ENCODE results near the gene VKORC1L1. TPM values are rescaled to one million over a fixed set of nuclear protein-coding genes. Genes with fewer than 3 reads are reported as not detected.

The VKORC1L1 gene
- total RNA-seq, 1 donor from 2014 or later = 20.8 TPM

- ATAC-seq = no peak
- intact Hi-C loops (cut with DNase I) = no loop called here
- peak; percentile 22 for DNase-seq (ENCODE audit: missing footprints)
These were observed 94.7 kb downstream of the VKORC1L1 start for GRCh38 chr7:65967361-65968155.

- no peak for ATAC-seq
- intact Hi-C loops (cut with DNase I) = no loop called here
- DNase-seq (ENCODE audit: missing footprints) = peak; percentile 40
These were observed 95.6 kb downstream of the VKORC1L1 start for GRCh38 chr7:65968256-65969185.

- no peak for DNase-seq (ENCODE audit: missing footprints)
- ATAC-seq = no peak
- intact Hi-C loops (cut with DNase I) = no loop called here
These were observed 98.1 kb downstream of the VKORC1L1 start for GRCh38 chr7:65971021-65971420.

DNA sequence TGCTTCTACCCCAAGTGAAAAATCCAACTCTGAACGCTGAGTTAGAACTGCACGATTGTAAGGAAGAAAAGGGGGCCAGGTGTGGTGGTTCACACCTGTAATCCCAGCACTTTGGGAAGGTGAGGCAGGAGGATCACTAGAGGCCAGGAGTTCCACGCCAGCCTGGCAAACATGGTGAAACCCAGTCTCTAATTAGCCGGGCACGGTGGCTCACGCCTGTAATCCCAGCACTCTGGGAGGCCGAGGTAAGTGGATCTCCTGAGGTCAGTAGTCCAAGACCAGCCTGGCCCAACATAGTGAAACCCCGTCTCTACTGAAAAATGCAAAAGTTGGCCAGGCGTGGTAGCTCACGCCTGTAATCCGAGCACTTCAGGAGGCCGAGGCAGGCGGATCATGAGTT is 100.1 kb downstream of the VKORC1L1 start:
- ATAC-seq (no peak), DNase-seq (ENCODE audit: missing footprints) (peak; percentile 27)
- intact Hi-C loops (cut with DNase I) = no loop called here

- intact Hi-C loops (cut with DNase I) = no loop called here
- ATAC-seq (no peak), DNase-seq (ENCODE audit: missing footprints) (peak; percentile 33)
These were observed 101.4 kb downstream of the VKORC1L1 start for GRCh38 chr7:65974191-65974801.

- ATAC-seq = no peak
- no peak for DNase-seq (ENCODE audit: missing footprints)
- intact Hi-C loops (cut with DNase I) = no loop called here
These were observed 102.0 kb downstream of the VKORC1L1 start for GRCh38 chr7:65974876-65975275.

DNA sequence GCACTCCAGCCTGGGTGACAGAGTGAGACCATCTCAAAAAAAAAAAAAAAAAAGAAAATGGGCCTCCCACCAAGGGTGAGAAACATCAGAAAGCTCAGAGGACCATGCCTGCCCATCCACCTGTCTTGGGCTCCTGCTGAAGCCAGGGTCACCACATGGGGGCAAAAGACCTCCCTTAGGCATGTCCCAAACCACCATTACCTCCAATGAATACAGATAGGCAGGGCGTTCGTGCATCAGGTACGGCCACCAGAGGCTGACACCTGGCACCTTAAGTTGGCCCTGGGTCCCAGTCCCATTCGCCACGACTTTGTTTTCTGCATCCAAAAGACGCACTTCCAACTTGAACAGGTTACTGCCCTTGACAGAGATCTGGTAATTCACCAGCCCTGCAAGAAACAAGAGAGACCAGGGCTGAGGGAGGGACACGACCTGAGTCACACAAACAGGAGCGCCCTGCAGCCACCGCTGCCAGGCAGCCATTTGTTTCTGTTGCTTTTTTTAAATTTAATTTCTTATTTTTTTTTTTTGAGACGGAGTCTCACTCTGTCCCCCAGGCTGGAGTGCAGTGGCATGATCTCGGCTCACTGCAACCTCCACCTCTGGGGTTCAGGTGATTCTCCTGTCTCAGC is 103.1 kb downstream of the VKORC1L1 start:
- intact Hi-C loops (cut with DNase I) = no loop called here
- DNase-seq (ENCODE audit: missing footprints) (peak; percentile 40), ATAC-seq (no peak)

- ATAC-seq (no peak), DNase-seq (ENCODE audit: missing footprints) (peak; percentile 60)
- intact Hi-C loops (cut with DNase I) = no loop called here
These were observed 103.9 kb downstream of the VKORC1L1 start for GRCh38 chr7:65976659-65977196.

DNA sequence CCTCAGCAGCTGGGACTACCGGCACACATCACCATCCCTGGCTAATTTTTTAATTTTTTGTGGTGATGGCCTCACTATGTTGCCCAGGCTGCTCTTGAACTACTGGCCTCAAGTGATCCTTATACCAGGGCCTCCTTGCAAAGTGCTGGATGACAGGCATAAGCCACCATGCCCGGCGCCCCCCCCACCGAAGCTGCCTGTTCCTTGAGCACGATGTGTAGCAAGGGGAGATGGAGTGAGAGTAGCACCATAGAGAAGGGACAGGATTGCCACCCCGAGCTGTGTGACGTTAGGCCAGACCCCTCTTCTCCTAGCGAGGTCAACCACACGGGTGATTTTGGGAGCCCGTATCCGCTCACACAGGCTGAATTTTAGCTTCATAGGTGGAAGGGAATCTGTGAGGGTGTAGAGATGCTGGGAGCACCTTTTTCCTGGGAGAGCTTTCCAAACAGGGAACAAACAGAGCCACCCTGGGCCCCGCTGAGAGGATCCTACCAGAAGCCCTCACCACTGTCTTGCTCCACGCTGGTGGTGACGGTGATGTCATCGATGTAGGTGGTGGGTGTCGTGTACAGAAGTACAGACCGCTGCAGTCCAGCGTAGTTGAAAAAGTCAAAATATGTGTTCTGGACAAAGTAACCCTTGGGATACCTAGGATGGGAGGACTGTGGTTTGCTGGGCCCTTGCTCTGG is 106.2 kb downstream of the VKORC1L1 start:
- intact Hi-C loops (cut with DNase I) = no loop called here
- no peak for ATAC-seq

DNA sequence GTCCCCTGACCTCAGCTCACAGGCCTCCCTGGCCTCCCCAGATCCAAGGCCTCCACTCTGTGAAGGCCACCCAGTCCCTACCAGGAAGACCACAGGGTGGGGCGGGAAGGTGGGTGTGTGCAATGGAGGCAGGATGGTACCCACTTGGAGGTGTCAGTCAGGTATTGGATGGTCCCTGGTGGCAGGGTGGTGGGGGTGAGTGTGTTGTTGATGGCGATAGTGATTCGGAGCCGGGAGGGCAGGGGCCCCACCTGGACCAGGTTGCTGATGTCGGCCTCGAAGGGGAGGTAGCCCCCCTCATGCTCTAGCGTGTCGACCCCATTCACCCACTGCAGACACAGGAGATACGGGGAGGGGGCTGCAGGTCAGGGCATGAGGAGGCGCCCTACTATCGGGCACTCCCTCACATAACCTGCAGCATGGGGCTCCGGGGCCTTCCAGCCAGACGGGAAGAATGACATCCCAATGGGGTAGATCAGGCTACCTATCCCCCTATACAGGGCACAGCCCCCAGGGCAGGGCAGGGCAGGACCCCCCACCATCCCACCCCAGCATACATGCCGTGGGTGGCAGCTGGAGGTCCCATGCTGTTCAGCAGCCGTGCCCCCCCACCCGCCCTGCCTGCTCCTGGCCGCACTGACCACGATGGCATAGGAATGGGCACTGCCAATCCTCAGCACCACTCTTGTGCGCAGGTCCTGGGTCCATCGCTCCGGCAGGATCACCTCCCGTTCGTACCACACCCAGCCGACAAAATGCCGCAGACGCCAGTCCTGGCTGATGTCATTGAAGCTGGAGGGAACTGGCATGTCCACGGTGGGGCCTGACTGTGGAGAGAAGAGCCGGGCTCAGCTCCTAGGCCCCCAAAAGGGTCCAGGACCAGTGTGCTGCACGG is 107.0 kb downstream of the VKORC1L1 start:
- ATAC-seq (no peak), DNase-seq (ENCODE audit: missing footprints) (peak; percentile 63)
- intact Hi-C loops (cut with DNase I) = loop anchor here (5.0 kb wide), 1 partner anchor 228 kb away; no protein-coding TSS in a partner anchor

More for the DNA sequence above, 106.2 kb downstream of the VKORC1L1 start:
- peak; percentile 31 for DNase-seq (ENCODE audit: missing footprints)

GRCh38 chr7:65980478-65981250 is 107.8 kb downstream of the VKORC1L1 start:
- intact Hi-C loops (cut with DNase I) = loop anchor here (5.0 kb wide), 1 partner anchor 228 kb away; no protein-coding TSS in a partner anchor
- DNase-seq (ENCODE audit: missing footprints) (peak; percentile 88), ATAC-seq (peak; percentile 53)

DNA sequence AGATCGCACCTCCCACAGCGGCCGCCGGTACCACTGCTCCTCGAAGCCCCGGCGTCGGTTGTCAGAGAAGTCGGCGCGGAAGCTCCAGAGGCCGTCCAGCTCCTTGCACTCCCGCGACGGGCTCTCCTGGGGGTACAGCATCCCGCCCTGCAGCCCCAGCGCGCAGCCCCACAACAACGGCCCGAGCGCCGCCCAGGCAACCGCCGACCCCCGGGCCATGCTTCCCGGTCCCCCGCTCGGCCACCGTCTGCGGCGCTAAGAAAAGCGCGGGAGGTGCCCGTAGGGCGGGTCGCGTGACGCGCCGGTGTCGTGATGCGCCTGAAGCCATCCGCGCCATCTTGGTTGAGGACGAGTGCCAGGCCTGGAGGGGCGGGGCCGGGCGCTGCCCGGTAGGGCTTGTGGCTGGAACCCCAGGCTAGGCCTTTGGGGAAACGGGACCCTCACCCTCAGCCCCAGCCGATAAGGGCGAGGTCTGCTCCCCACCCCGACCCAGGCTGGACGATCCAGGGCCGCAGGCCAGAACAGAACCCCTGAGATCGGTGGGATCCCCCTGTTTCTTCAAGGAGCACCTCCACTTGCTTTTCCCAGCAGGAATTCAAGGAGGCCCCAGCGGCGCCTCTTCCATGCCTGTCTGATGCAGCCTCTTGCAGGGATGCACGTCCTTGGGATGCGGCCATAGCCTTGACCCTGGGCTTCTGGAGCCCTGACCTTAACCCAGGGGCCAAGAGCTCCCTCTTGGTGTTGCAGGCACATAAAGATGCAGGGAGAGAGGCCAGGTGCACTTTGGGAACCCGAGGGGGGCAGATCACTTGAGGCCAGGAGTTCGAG is 109.3 kb downstream of the VKORC1L1 start, which contains the start of gene GUSB:
Gene GUSB, minus strand, starts transcription at position 249 of the 828 bp plus-strand sequence. Its CDS starts 30 bp downstream, at position 219.
- ATAC-seq = peak; percentile 97
- peak; percentile 95 for DNase-seq (ENCODE audit: missing footprints)
- intact Hi-C loops (cut with DNase I) = loop anchor here (1.0 to 5.0 kb wide), 2 partner anchors 109 to 230 kb away; partner anchors contain the start of gene VKORC1L1

DNA sequence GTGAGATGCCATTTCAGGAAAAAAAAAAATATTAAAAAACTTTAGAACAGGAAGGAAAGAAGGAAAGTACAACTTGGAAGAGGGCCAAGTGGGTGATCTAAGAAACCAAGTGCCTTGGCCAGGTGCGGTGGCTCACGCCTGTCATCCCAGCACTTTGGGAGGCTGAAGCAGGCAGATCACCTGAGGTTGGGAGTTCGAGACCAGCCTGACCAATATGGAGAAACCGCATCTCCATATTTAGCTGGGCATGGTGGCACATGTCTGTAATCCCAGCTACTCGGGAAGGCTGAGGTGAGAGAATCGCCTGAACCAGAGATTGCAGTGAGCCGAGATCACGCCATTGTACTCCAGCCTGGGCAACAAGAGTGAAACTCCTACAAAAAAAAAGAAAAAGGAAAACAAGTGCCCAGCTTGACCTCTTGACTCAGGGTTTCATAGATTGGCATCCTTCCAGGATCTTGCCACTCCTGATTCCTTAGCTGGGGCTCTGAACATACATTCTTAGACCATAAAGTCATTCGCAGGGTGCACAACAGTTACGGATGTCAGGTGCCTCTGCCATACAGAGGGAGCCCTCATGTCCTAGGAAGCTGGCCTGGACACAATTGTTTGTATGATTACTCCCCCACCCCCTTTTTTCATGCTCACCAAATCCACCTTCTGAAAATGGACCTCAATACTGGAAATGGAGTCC is 111.2 kb downstream of the VKORC1L1 start:
- no peak for ATAC-seq
- intact Hi-C loops (cut with DNase I) = loop anchor here (5.0 kb wide), 1 partner anchor 232 kb away; no protein-coding TSS in a partner anchor
- DNase-seq (ENCODE audit: missing footprints) = peak; percentile 35

DNA sequence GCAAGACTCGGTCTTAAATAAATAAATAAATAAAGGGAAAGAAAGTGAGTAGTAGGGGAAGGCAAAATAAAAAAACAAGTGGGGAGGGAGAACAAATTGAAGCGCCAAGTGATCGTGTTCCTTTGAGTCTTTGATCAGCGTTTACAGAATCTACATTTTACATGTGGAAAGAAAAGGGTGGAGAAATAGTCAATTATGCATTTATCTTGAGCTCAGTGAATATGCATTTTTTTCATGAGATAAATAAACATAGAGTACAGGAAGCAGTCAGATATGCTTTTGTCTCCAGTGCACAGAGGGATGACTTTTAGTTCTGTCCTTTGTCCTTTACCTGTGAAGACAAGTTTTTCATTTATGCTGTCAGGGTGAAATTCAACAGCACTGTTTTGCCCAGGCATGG is 115.2 kb downstream of the VKORC1L1 start:
- no peak for ATAC-seq
- no peak for DNase-seq (ENCODE audit: missing footprints)
- intact Hi-C loops (cut with DNase I) = no loop called here

Measured in Right ventricle myocardium inferior (tissue), 1 donor.